ENCODE measurements around the gene EBNA1BP2.
"Not testable (repeated sequence)": the region's sequence is repeated elsewhere in the genome, so short reads cannot be mapped to it uniquely, and the experiment has no call there.

EBNA1BP2 gene

DNA sequence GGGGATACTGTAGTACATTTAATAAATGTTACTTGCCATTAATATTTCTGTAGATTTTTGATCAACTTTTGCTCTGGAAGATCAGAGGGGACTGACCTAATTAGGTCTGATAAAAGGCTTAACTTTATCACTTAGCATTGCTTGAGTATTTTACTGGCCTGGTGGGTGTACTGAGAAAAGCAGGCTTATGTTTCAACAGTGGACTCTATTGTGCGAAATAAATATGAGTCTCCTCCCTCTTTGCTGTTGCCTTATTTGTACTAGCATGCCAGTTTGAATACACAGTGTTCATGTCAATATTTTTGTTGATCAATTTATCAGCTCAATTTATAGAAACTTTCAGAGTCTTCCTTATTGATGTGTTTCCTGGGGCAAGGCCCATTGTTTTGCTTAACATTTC is 49.1 kb downstream of the EBNA1BP2 start:
- H3K79me2 ChIP-seq (ENCODE audit: low read length): no peaks in the 10 kb centered on the region
- no peak overlapping the region for H3K4me3 ChIP-seq (ENCODE audit: low read length)
- H3K4me2 ChIP-seq (ENCODE audit: low read depth, low read length): no peak overlapping the region
- H3K36me3 ChIP-seq (replicated peaks; ENCODE audit: insufficient read depth, low read length): no peaks in the 10 kb centered on the region
- H4K20me1 ChIP-seq (ENCODE audit: insufficient read depth, low read length): no peaks in the 10 kb centered on the region
- H3K9me3 ChIP-seq (replicated peaks; ENCODE audit: insufficient read depth, low read length): no peaks in the 10 kb centered on the region
- no peaks in the 10 kb centered on the region for H3K27me3 ChIP-seq (replicated peaks; ENCODE audit: insufficient read depth, low read length)
- H3K9me2 ChIP-seq (replicated peaks; ENCODE audit: insufficient read depth, low read length): no peaks in the 10 kb centered on the region
- no peak for DNase-seq
- H3K27ac ChIP-seq (ENCODE audit: low read length): no peak overlapping the region
- H3F3A ChIP-seq (ENCODE audit: insufficient read depth, low read length): no peaks in the 10 kb centered on the region
- TF ChIP-seq, protein P1, sequence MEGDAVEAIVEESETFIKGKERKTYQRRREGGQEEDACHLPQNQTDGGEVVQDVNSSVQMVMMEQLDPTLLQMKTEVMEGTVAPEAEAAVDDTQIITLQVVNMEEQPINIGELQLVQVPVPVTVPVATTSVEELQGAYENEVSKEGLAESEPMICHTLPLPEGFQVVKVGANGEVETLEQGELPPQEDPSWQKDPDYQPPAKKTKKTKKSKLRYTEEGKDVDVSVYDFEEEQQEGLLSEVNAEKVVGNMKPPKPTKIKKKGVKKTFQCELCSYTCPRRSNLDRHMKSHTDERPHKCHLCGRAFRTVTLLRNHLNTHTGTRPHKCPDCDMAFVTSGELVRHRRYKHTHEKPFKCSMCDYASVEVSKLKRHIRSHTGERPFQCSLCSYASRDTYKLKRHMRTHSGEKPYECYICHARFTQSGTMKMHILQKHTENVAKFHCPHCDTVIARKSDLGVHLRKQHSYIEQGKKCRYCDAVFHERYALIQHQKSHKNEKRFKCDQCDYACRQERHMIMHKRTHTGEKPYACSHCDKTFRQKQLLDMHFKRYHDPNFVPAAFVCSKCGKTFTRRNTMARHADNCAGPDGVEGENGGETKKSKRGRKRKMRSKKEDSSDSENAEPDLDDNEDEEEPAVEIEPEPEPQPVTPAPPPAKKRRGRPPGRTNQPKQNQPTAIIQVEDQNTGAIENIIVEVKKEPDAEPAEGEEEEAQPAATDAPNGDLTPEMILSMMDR (IDR thresholded peaks at IDR 0.05; ENCODE audit: low read length): no peak
- TF ChIP-seq EZH2phosphoT487 (IDR thresholded peaks at IDR 0.05; ENCODE audit: low read length) (no peak), EZH2 (optimal IDR thresholded peaks at IDR 0.05; ENCODE audit: low read depth, low read length) (no peak)
- H3K4me1 ChIP-seq (ENCODE audit: low read length): no peaks in the 10 kb centered on the region
- no peak overlapping the region for H2AFZ ChIP-seq (ENCODE audit: low read length)
- no peak overlapping the region for H3K9ac ChIP-seq (ENCODE audit: low read length)

- Histone ChIP-seq H3K27me3 (replicated peaks; ENCODE audit: insufficient read depth, low read length) (no peaks in the 10 kb centered on the region), H3F3A (ENCODE audit: insufficient read depth, low read length) (no peaks in the 10 kb centered on the region), H3K4me3 (ENCODE audit: low read length) (no peak overlapping the region), H3K79me2 (ENCODE audit: low read length) (no peaks in the 10 kb centered on the region), H3K9me3 (replicated peaks; ENCODE audit: insufficient read depth, low read length) (no peaks in the 10 kb centered on the region), H3K36me3 (replicated peaks; ENCODE audit: insufficient read depth, low read length) (no peaks in the 10 kb centered on the region), H3K4me2 (ENCODE audit: low read depth, low read length) (no peak overlapping the region), H3K4me1 (ENCODE audit: low read length) (no peaks in the 10 kb centered on the region), H4K20me1 (ENCODE audit: insufficient read depth, low read length) (no peaks in the 10 kb centered on the region), H3K9ac (ENCODE audit: low read length) (no peak overlapping the region), H3K27ac (ENCODE audit: low read length) (no peak overlapping the region), H3K9me2 (replicated peaks; ENCODE audit: insufficient read depth, low read length) (no peaks in the 10 kb centered on the region), H2AFZ (ENCODE audit: low read length) (no peak overlapping the region)
- no peak for TF ChIP-seq EZH2 (optimal IDR thresholded peaks at IDR 0.05; ENCODE audit: low read depth, low read length)
- TF ChIP-seq, protein P1 (IDR thresholded peaks at IDR 0.05; ENCODE audit: low read length): no peak
- TF ChIP-seq EZH2phosphoT487 (IDR thresholded peaks at IDR 0.05; ENCODE audit: low read length): no peak
- DNase-seq: no peak
Observed at GRCh38 chr1:43121256-43121900, 50.7 kb downstream of the EBNA1BP2 start.

DNA sequence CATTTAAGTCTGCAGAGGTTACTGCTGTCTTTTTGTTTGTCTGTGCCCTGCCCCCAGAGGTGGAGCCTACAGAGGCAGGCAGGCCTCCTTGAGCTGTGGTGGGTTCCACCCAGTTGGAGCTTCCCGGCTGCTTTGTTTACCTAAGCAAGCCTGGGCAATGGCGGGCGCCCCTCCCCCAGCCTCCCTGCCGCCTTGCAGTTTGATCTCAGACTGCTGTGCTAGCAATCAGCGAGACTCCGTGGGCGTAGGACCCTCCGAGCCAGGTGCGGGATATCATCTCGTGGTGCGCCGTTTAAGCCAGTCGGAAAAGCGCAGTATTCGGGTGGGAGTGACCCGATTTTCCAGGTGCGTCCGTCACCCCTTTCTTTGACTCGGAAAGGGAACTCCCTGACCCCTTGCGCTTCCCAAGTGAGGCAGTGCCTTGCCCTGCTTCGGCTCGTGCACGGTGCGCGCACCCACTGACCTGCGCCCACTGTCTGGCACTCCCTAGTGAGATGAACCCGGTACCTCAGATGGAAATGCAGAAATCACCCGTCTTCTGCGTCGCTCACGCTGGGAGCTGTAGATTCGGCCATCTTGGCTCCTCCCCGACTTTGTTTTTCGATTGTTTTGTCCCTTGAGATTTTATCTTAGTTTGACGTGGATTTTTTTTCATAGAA is 52.0 kb downstream of the EBNA1BP2 start:
- not testable (repeated sequence) for H3K79me2 ChIP-seq (ENCODE audit: low read length); H3K36me3 ChIP-seq (replicated peaks; ENCODE audit: insufficient read depth, low read length); H3K9me2 ChIP-seq (replicated peaks; ENCODE audit: insufficient read depth, low read length); H3K4me2 ChIP-seq (ENCODE audit: low read depth, low read length); H3K9me3 ChIP-seq (replicated peaks; ENCODE audit: insufficient read depth, low read length); H2AFZ ChIP-seq (ENCODE audit: low read length); H3K9ac ChIP-seq (ENCODE audit: low read length); H3K27ac ChIP-seq (ENCODE audit: low read length); H3K27me3 ChIP-seq (replicated peaks; ENCODE audit: insufficient read depth, low read length); H3F3A ChIP-seq (ENCODE audit: insufficient read depth, low read length); DNase-seq; H3K4me1 ChIP-seq (ENCODE audit: low read length); H3K4me3 ChIP-seq (ENCODE audit: low read length); H4K20me1 ChIP-seq (ENCODE audit: insufficient read depth, low read length)
